AG09319 (cell line): ENCODE results near the gene B3GALT4.

Source experiments
- DNase-seq: peaks from one replicate; pipeline ENCODE4 v3.0.0-alpha.2; 2010; ENCODE audit warnings: low read depth; ENCODE audit errors: extremely low read depth
- TF ChIP-seq, protein P1 (sequence below): IDR thresholded peaks from 2 replicates; pipeline ENCODE4 v1.5.1; 2011; ENCODE audit warnings: low read depth, mild to moderate bottlenecking, inconsistent platforms, low read length, moderate library complexity

B3GALT4 gene

DNA sequence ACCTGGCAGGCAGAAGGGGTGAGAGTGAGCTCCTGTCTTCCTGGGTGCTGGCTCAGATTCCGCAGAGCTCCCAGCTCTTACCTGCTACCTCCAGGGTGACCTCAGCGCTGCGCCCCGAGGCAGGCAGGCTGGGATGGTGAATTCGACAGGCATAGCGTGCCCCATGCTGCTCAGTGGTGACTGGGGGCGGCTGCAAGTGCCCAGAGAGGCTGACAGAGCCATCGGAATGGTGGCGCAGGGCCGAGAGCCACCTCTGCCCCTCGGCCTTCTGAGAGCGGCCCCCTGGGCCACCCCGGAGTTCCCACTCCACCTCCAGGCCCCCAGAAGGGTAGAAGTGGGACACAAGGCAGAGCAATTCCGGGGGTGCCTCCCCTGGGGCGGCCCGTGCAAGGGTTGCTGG lies 27.3 kb downstream of the B3GALT4 start:
- TF ChIP-seq, protein P1, sequence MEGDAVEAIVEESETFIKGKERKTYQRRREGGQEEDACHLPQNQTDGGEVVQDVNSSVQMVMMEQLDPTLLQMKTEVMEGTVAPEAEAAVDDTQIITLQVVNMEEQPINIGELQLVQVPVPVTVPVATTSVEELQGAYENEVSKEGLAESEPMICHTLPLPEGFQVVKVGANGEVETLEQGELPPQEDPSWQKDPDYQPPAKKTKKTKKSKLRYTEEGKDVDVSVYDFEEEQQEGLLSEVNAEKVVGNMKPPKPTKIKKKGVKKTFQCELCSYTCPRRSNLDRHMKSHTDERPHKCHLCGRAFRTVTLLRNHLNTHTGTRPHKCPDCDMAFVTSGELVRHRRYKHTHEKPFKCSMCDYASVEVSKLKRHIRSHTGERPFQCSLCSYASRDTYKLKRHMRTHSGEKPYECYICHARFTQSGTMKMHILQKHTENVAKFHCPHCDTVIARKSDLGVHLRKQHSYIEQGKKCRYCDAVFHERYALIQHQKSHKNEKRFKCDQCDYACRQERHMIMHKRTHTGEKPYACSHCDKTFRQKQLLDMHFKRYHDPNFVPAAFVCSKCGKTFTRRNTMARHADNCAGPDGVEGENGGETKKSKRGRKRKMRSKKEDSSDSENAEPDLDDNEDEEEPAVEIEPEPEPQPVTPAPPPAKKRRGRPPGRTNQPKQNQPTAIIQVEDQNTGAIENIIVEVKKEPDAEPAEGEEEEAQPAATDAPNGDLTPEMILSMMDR: no peak
- no peak for DNase-seq

DNA sequence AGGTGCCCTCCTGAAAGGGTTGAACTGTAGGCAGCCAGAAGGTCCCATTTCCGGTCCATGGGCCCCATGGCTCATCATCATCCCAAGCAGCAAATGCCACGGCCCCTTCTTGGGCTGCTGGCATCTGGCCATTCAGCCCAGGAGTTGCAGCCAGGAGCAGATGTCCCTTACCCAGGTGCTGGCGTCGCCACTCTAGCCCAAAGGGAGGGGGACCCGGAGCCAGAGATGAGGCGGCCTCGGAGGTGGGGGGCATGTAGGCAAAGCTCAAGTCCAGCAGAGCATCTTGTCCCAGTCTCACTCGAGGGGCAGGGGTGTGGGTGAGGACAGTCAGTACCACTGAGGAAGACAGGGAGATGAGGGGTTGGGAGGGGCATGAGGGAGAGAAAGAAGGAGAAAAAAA lies 28.1 kb downstream of the B3GALT4 start:
- no peak for DNase-seq
- TF ChIP-seq, protein P1: no peak

GRCh38 chr6:33306356-33306755 lies 29.4 kb downstream of the B3GALT4 start:
- no peak for DNase-seq
- TF ChIP-seq, protein P1: no peak

DNA sequence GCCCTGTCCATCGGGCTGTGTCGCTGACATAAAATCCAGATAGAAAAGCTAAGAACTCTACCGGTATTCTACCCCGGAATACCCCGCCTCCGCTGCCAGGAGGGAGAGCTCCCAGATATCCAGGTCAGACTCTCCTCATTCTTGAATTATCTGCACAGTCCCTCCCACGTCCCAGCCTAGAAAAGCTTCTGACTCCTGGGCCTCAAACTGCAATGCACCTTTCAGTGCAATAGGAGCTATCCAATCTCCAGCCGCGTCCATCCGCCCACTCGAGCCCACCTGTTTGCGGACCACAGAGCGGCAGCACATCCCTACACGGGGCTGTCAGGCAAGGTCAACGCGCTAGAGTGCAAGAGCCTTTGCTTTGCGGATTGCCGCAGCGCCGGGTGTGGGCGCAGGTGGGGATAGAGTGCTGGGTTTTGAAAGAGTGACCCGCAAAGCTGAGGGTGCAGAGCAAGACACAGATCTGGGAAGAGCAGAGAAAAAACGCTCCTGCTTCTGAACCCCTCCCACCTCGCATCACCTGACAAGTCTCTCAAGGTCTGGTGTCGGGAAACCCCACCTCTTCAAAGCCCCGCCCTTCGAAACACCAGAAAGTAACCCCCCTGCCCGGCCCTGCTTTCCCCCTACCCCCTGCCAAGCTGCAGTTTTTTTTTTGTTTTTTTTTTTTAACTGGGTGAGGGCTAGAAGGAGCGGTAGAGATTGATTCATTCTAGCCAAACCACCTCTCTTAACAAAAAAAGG lies 35.6 kb downstream of the B3GALT4 start:
- TF ChIP-seq, protein P1: no peak
- DNase-seq: no peak

GRCh38 chr6:33313105-33313708 lies 36.3 kb downstream of the B3GALT4 start:
- TF ChIP-seq, protein P1: no peak
- no peak for DNase-seq

DNA sequence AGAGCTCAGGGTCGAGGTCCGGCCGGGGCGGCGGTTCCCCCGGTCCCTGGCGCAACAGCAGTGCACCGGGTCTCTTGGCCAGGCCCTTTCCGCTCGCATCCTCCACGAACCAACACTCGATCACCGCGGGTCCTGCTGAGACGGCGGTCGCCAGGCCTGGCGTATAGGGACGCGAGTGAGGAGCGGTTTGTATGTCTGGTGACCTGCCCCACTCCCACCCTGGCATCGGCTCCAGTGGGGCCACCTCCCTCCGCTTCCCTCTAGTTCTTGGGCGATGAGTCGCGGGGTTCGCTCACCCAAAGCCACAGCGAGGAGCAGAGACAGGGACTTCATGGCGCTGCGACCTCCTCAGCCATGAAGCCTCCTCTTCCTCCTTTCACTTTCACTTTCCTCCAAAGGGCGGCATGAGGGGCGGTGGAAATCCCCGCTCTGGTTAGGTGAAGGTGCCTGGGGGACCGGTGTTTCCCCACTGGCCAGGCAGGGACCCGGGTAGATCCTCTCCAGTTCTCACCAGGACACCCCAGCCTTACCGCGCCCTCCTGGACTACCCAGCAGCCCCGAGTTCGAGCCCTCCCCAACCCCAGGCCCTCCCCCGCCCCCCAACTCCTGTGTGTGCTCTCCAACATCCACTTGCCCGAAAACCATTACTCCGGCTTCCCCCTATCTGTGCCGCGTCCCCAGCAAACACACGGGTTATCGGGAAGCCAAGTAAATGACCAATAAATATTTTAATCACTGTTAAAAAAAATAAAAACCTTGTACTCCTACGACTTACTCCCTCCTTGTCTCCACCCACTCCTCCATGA lies 37.0 kb downstream of the B3GALT4 start, which contains the start of gene TAPBP:
Gene TAPBP, minus strand, starts transcription at position 370 of the 806 bp plus-strand sequence. Its CDS starts 37 bp downstream, at position 333.
- TF ChIP-seq, protein P1: no peak
- no peak for DNase-seq
